ENCODE results near the gene CALM3.

- TF ChIP-seq POLR2A (IDR thresholded peaks at IDR 0.05; ENCODE audit: low read depth, low read length): no peak
- TF ChIP-seq, protein P1, sequence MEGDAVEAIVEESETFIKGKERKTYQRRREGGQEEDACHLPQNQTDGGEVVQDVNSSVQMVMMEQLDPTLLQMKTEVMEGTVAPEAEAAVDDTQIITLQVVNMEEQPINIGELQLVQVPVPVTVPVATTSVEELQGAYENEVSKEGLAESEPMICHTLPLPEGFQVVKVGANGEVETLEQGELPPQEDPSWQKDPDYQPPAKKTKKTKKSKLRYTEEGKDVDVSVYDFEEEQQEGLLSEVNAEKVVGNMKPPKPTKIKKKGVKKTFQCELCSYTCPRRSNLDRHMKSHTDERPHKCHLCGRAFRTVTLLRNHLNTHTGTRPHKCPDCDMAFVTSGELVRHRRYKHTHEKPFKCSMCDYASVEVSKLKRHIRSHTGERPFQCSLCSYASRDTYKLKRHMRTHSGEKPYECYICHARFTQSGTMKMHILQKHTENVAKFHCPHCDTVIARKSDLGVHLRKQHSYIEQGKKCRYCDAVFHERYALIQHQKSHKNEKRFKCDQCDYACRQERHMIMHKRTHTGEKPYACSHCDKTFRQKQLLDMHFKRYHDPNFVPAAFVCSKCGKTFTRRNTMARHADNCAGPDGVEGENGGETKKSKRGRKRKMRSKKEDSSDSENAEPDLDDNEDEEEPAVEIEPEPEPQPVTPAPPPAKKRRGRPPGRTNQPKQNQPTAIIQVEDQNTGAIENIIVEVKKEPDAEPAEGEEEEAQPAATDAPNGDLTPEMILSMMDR (IDR thresholded peaks at IDR 0.05; ENCODE audit: extremely low read depth in 1 of 2, insufficient read depth in 1 of 2, low read depth in 1 of 2, low read length in 2 of 2): no peak
- TF ChIP-seq POLR2AphosphoS5 (IDR thresholded peaks at IDR 0.05; ENCODE audit: insufficient read depth, low read depth, low read length): no peak
- no peak for TF ChIP-seq JUN (IDR thresholded peaks at IDR 0.05; ENCODE audit: borderline replicate concordance, insufficient read depth, insufficient read length, low read depth)
These were observed 20.3 kb downstream of the CALM3 start for GRCh38 chr19:46621191-46622117.
